Stimulated activated CD4-positive, alpha-beta T cell treated with anti-CD3 and anti-CD28 coated beads, Interleukin-4, amount 100 ng/mL, for 4 hours (primary cell): ENCODE measurements around the gene UMODL1.
A peak's percentile ranks its signal among the peaks of the same experiment; 100 is the strongest.
"Not testable (repeated sequence)": the region's sequence is repeated elsewhere in the genome, so short reads cannot be mapped to it uniquely, and the experiment has no call there.

Source experiments
- DNase-seq, 2 experiments: peaks; one replicate each; pipeline ENCODE4 v3.0.0-alpha.2; 2020

Gene UMODL1

DNA sequence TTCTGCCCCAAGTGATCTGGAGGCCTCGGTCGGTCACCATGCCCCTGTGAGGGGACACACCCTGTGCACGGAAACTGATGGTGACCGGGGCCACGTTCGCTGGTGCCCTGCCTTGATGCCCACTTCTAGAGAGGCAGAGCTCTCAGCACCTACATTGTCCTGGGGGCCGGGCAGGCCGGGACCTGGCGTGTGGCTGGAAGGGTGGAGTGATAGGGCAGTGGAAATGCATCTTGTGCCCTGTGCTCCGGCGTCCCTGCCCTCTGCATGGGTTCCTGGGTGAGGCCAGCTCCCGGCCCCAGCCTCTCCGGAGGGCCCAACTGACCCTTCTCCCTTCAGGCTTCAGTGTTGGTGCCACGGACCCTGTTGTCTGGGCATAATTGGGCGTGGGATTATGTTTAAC, 11.0 kb upstream of the UMODL1 start:
- DNase-seq, result no peak

DNA sequence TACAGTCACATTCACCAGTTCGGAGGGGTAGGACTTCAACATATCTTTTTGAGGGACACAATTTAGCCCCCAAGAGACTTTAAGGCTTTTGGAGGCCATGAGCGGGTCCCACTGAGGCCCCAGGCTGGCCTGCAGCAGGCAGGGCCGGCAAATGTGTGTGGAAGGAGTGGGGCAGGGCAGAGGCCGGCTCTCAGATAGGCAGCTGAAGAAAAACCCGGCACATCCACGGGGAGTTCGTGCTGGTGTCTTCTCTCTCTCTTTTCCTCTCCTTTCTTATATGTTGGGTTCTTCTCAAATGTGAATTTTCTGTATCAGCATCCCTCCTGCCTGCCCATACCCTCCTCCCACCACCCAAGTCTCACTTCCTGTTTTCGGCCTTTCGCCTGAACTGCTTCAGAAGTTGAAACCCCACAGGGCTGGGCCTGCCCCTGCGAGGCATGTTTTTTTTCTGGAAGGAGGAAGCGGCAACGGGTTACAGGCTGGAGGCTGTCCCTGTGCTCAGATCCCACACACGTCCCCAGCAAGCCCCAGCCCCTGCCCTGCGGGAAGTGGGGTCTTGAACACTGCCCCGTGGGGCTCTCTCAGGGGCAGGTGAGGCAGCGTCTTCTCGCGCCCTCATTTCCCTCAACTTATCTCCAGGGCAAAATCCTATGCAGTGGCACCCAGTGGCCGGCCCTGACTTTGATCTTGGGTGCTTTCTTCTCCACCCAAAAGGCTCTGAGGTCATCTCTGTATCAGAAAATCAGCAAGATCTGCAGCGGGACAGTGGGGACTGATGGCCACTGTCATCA, 9.7 kb upstream of the UMODL1 start:
- DNase-seq, result no peak

DNA sequence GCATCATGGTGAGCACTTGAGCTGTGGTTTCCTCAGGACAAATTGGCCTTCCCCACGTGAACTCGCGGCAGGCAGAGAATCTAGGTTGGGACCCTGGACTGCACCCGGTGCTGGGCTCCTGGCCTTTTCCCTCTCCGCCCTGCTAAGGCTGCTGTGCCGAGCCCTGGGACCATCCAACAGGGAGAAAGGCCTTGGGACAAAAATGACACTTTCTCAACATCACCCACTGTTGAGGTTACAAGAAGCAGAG, 9.2 kb upstream of the UMODL1 start:
- DNase-seq, result no peak

DNA sequence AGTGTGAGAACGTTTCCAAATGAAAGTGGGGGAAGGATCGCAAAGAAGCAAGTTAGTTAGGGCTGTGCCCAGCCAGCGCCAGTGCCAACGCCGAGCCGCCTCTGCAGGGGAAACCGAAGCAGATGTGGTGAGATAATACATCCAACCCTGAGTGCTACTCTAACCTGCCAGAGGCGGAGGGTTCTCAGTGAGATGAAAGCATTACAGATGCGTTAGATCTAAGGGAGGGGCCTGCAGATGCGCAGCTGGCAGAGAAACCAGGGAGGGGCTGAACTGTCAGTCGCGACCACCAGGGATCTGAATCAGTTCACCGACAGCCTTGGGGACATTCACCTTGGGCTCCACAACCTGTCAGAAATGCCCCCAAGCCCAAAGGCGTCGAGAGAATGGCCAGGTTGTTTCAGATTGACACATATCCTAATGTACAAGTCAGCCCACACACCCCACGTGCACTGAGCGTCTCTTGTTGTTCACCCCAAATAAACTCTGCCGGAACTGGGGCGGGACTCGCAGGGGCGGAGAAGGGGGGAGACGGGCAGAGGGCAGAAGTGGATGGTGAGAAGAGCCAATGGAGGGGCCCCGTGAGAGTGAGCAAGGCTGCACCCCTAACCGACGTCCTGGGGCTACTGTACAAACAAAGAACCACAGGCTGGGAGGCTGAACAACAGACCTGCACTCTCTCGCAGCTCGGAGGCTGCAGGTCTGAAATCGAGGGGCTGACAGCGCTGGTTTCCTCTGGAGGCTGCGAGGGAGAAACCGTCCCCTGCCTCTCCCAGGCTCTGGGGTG, 8.7 kb upstream of the UMODL1 start:
- DNase-seq, result peak; percentile 50 to 81

DNA sequence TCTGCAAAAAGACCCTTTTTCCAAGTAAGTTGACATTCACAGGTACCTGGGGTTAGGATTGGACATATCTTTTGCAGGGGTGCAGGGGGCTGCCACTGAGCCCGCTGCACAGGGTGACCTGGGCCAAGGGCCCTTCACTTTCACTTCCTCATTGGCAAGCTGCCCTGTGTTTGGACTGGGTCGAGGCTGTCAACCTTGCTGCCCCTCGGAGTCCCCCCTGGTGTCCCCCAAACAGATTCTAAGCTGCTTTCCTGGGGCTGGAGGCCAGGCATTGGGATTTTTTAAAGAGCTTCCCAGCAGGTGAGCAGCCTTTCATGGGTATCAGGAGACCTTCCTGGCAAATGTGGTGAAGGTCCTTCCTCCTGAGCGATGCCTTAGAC, 7.9 kb upstream of the UMODL1 start:
- peak in 1 of 2 experiments; percentile 3 for DNase-seq

DNA sequence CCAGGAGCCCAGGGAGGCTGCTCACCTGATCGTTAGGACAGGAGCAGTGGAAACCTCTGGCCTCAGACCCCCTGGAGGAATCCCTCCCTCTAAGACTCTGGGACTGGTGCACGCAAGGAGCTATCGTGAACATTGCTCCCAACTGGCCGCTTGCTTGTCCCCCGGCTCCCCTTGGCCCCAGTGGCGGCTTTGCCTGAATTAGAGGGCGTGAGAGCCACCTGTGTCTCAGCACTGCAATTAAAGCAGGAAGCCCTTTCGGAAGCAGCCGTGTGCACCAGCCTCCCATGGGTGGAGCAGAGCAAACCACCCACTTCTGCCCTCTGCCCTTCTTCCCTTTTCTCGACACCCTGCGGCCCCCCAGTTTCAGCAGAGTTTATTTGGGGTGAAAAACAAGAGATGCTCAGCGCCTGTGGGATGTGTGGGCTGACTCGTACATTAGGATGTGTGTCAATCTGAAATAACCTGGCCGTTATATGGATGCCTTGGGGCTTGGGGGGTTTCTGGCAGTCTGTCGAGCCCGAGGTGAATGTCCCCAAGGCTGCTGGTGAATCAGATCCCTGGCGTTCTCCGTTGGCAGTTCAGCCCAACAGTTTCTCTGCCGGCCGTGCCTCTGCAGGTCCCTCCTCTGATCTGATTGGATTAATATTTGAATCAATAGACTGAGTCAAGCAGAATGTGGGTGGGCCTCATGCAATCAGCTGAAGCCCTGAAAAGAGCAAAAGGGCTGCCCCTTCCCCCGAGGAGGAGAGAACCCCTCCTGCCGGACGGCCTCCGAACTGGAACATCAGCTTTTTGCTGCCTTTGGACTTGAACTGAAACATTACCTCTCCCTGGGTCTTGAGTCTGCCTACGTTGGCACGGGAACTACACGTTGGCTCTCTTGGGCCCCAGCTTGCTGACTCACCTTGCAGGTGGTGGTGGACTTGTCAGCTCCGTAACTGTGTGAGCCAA, 7.3 kb upstream of the UMODL1 start:
- peak; percentile 43 to 68 for DNase-seq

DNA sequence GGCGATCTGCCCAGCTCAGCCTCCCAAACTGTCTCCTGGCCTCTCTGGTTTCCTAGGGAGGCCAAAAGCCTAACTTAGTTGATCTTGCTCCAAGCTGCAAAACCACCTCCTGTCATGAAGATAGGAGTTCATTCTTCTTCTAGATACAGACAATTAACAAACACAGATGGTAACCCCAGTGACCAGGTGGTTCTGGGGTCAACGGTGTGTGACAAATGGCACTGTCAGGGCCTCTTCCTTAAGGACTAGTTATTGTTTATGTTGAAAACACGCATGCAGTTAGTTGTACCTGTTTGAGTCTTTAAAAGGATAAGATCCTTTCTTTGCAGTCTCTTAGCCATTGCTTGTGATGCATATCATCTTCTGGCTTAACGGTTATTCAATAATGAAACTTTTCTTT, 4.6 kb upstream of the UMODL1 start:
- DNase-seq, result no peak

DNA sequence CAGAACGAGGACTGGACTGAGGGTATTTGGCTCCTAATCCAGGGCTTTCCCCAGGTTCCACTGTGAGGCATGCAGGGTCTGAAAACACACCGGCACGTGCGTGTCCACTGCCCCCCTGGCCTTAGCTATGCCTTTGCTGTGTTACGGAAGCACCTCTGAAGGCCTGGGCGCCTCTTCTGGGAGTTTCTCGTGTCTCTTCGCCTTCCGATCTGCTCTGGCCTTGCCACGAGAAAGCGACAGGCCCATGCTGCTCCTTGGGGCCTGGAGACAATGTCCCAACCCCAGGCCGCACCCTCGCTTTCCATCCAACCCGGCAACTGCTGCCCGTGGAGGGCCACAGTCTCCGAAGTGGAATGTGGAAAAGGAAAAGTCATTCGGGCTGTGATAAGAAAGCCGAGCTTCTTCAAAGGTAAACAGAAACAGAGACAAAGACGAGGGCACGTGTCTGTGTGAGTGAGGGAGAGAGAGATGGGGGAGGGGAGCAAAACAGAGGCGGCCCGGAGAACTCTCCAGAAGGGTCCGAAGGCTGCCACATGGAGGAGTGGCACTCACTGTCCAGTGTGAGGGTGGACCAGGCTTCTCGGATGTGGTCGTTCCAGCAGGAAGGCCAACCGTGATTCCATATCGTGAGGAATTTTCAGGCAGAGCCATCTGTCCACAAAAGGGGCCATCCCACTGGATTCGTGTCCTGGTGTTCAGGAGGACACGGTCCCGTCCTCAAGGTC, 3.4 kb upstream of the UMODL1 start:
- no peak for DNase-seq

DNA sequence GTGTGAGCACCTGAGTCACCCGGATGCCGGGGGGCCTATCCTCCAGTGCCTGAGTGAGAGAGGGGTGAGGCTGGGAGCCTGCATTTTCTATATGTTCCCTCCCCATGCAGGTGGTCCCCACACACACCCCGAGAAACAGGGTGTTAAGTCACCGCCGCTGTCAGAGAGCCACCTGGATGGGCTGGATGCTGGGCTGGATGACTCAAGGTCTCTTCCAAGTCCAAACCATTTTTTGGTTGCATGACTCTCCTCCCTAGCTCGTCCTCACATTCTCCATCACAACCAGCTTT, 2.9 kb upstream of the UMODL1 start:
- no peak for DNase-seq

DNA sequence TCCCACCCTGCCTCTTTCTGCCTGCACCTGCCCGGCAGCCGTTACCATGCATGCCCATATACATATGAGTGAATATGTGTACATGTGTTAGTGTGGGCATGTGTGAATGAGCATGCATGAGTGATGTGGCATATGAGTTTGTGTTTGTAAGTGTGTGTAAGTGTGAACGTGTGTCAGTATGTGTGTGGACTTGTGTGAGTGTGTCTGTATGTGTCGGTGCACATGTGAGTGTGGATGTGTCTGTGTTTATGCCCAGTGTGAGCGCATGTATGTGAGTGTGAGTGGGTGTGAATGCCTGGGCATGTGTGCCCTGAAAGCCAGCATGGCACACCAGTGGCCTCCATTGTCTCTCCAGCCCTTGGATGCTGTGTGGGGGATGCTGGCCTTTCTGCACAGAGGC, 2.5 kb upstream of the UMODL1 start:
- DNase-seq, result no peak

DNA sequence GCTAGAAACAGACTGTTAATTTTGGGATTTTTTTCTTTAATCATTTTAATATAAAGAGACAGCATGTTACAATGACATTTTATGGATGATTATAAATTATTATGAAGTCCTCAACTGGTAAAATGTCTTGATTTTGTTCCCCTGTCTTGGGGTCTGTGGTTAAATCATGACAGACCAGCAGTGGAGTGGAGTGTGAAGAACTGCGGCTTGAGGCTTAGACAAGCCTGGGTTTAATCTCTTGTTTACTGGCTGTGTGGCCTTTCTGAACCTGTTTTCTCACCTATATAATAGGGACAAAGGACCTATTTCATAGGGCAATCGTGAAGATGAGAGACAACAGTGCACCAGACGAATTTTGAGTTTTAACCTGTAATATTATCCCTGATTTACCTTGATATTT, 1.8 kb upstream of the UMODL1 start:
- no peak for DNase-seq

DNA sequence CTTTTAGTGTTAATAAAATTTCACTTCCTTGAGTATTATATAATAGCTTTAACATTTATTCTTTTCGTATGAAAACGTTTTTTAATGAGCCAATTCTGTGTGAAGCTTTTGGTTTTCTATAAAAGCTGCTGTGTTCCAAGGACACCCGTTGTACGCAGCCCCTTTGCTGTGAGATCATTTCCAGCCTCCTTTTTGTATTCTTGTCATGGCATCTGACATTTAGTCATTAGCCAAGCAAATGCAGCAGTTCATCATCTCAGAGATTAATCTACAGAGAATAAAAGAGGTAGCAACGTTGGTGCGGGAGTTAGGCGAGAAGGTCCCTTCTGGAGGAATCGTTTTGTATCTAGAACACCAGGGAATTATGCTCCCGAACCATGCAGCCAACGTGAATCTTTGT, 1.3 kb upstream of the UMODL1 start:
- DNase-seq, result no peak

DNA sequence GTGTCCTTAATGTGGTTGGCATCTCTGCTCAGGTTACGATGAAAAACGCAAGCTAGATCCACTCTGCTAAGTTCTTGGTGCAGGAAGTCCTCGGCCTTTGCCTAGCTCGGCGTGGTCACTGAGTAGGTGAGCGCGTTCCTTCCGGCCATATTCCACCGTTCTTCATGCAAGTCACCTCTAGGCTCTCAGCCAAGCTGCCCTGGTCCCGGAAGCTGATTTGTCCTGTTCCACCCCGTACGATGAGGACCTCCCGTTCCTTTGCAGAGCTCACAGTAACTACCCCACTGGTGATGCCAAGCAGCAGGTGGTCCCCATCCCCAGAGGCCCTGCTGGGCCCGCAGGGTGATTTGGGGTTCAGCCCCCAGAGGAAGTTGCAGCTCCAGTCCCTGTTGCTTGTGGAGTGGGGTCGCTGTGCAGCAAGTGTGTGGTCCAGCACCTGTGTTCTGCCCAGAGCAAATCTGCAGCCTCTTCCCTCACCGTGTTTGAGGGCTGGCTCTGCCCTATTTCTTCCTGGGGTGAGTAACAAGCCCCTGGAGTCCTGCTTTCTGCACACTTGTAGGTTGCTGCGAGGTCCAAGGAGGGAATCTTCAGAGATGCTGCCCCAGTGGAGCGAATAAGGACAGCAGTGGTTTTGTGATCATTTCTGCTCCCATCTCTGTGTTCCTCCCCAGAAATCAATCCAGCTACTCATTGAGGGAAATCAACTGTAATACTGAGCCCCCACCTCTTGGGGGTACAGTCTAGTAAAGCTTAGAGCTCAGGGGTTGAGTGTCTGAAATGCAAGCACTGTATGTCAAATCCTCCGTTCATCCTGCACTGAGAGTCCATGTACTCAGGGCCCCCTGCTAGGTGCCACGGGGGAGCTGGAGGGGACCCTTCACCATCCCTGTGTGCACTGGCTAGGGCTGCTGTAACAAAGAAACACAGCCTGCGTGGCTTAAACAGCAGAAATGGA, 2.3 kb downstream of the UMODL1 start:
- no peak for DNase-seq

DNA sequence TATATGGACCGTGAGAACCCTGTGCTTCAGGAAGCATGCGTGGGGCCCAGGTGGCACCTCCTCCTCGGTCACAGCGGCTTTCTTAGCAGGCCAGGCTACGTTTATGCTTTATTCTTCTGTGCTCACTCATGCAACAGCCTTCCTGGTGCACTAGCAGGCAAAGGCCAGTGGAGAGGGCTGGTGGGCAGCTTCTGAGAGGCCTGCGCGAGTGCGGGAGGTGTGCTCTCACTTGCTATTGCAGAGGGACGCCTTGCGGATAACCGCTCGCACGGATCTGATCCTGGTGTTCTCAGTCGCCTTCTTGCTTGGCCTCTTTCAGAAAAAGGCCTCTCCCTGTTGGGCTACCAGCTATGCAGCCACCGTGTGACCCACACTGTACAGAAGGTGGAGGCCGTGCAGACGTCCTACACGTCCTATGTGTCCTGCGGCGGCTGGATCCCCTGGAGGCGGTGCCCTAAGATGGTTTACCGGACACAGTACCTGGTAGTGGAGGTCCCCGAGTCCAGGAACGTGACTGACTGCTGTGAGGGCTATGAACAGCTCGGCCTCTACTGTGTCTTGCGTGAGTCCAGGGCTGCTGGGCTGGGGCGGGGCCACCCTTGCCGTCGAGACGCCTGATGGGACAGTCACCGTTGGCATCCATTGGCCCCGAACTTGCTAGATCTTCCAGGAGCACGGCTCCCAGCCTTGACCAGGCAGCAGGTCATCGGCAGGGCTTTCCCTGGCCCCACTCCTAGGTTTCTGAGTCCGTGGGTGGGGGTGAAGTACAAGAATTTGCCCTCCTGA, 4.8 kb downstream of the UMODL1 start:
- no peak for DNase-seq

DNA sequence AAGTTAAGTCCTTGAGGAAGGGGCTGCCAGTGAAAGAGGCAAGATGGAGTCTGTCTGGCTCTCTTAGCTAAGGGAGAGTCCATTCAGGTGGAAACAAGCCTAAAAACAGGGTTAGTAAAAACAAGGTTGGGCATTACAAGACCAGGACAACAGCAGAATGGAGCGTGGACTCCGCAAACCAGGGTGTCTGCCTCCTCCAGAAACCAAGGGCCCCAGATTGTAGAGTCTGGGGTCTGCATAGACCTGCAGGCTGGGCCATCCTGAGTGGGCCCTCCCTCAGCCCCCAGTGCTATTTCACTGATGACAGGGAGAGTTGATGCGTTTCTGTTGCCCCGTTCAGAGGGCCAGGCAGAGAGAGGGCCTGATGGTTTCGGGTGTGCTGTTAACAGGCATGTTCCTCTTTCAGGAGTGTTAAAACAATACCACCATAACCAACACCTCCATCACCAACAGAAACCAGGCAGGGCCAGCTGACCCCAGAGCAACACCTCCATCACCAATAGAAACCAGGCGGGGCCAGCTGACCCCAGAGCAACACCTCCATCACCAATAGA, 6.6 kb downstream of the UMODL1 start:
- DNase-seq, result not testable (repeated sequence)

DNA sequence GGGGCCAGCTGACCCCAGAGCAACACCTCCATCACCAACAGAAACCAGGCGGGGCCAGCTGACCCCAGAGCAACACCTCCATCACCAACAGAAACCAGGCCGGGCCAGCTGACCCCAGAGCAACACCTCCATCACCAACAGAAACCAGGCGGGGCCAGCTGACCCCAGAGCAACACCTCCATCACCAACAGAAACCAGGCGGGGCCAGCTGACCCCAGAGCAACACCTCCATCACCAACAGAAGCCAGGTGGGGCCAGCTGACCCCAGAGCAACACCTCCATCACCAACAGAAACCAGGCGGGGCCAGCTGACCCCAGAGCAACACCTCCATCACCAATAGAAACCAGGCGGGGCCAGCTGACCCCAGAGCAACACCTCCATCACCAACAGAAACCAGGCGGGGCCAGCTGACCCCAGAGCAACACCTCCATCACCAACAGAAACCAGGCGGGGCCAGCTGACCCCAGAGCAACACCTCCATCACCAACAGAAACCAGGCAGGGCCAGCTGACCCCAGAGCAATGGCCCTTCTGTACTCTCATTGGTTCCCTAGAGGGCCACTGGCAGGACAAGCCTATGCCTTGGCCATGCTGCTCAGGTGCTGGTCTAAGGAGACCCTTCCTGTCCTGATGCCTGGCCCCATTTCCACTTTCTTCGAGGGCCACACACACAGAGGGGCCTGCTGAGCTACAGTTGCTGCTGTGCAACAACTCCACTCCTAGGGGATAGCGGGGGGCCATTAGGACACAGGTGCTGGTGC, 7.3 kb downstream of the UMODL1 start:
- not testable (repeated sequence) for DNase-seq

DNA sequence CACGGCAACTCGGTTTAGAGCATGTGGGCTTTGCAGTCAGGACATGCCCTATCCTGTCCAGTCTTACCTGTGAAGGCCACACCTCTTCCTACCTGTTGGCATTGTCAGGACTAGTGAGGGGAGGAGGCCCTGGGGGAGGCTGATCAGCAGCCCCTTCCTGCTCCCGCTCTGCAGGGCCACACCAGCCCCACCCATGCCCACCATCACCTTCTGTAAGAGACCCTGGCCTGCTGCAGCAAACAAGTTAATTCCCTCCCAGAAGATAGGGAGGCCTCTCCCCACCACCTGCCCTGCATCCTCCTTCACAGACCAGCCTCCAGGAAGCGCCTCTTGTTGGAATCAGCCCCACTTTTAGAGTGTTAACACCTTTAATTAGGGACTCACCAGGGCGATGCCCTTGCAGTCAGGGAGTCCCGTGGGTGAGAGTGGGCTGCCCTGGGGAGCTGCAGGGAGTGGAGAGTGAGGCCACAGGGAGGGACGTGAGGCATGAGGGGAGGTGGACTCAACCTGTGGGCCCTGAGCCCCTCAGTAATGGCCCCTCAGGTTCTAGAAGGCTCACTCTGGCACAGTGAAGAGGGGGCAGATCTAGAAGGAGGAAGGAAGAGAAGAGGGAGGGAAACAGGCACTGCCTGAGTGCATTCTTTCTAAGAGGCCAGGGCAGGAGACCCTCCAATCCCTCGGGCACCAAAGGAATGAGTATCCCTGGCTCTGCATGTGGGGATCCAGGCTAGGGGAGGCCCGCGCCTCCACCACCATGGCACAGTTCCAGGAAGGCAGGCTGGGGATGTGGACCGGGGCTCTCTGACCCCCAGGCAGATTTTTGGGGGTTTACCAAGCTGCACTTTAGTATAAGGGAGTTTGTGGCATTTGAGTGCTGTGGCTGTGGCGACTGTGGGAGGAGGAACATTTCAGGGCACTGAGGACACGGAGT, 8.2 kb downstream of the UMODL1 start:
- no peak for DNase-seq

DNA sequence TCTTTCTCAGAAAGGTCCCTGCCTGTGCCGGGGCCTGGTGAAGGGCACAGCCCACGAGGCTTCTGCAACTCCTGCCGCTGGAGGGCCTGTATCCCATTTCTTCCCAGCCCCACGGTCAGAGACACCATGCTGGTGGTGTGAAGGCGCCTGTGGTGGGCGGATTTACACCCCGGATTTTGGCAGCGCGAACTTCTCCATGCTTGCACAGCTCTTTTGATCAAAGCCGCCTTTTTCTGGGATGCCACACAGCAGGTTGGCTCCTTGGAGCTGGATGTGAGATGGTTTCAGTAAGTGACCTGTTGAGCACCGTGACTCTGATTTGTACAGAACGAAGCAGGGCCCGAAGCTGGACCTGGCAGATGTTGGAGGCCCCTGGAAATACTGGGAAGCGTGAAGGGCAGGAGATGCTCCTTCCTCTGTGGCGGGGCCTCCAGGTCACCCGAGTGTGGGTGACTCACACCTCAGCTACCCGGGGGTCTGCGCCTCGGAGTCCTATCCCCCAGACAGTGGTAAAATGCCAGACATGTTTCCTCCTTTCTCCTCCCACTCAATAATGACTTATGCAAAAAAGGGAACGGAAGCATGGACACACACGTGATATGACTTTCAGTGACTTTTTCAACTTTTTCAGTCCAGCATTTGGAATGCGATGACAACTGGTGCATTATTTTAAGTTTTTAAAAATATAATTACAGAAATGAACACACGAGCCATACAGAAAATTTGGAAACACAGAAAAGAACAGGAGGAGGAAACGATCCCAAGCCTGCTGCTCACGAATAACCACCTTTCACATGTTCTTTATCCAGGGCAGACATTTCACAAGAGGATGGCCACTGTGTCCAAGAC, 9.0 kb downstream of the UMODL1 start:
- DNase-seq, result no peak
